IPS-NIHi11 (cell line): ENCODE measurements around the gene DHDDS.
"Not testable (repeated sequence)": the region's sequence is repeated elsewhere in the genome, so short reads cannot be mapped to it uniquely, and the experiment has no call there.

Experiments used
- DNase-seq: peaks from one replicate; pipeline ENCODE4 v3.0.0; 2012; ENCODE audit warnings: mixed read lengths, low spot score

The DHDDS gene

GRCh38 chr1:26477446-26478152 is 45.5 kb downstream of the DHDDS start:
- DNase-seq = no peak

- no peak for DNase-seq
These were observed 46.0 kb downstream of the DHDDS start for GRCh38 chr1:26478159-26478558.

- no peak for DNase-seq
These were observed 46.9 kb downstream of the DHDDS start for GRCh38 chr1:26478988-26479387.

- no peak for DNase-seq
These were observed 50.8 kb downstream of the DHDDS start for GRCh38 chr1:26482921-26483320.

- DNase-seq = no peak
These were observed 51.9 kb downstream of the DHDDS start for GRCh38 chr1:26483980-26484379.

- no peak for DNase-seq
These were observed 58.0 kb downstream of the DHDDS start for GRCh38 chr1:26490155-26490554.

GRCh38 chr1:26493267-26493666 is 61.1 kb downstream of the DHDDS start:
- DNase-seq = no peak

GRCh38 chr1:26493938-26494337 is 61.8 kb downstream of the DHDDS start:
- DNase-seq = no peak

GRCh38 chr1:26496861-26497260 is 64.7 kb downstream of the DHDDS start:
- no peak for DNase-seq

- no peak for DNase-seq
These were observed 66.8 kb downstream of the DHDDS start for GRCh38 chr1:26498894-26499293.

GRCh38 chr1:26500488-26501175 is 68.5 kb downstream of the DHDDS start:
- DNase-seq = peak; percentile 94

- not testable (repeated sequence) for DNase-seq
These were observed 78.6 kb downstream of the DHDDS start for GRCh38 chr1:26510711-26511110.

- not testable (repeated sequence) for DNase-seq
These were observed 83.7 kb downstream of the DHDDS start for GRCh38 chr1:26515836-26516235.

GRCh38 chr1:26516987-26517765 is 85.1 kb downstream of the DHDDS start:
- DNase-seq = no peak

- DNase-seq = no peak
These were observed 85.6 kb downstream of the DHDDS start for GRCh38 chr1:26517766-26518049.

GRCh38 chr1:26518355-26518754 is 86.2 kb downstream of the DHDDS start:
- no peak for DNase-seq

- no peak for DNase-seq
These were observed 88.2 kb downstream of the DHDDS start for GRCh38 chr1:26520339-26520738.
